Tibial nerve (tissue), 4 donors: Measurements from ENCODE around the gene KLC1. TPM values are rescaled to one million over a fixed set of nuclear protein-coding genes. Genes with fewer than 3 reads are reported as not detected.

ENCODE experiments used
- DNase-seq, 2 donors: peaks; one replicate each; pipeline ENCODE4 v3.0.0-alpha.2; 2019; ENCODE audit warnings: low spot score in 2 of 2
- H3K27ac ChIP-seq, 4 donors: fragments of 200-600 bp; sonication (generic) in 3 of 4; one replicate each; pipeline ENCODE4 v1.5.1; 2017 to 2019; ENCODE audit warnings: mild to moderate bottlenecking in 1 of 4
- H3K27me3 ChIP-seq, 2 donors: fragments of 200-600 bp; sonication (generic) in 1 of 2; one replicate each; pipeline versions ENCODE4 v1.5.1 to v1.6.0; 2017 to 2019
- H3K36me3 ChIP-seq, 3 donors: fragments of 200-600 bp; sonication (generic); one replicate each; pipeline ENCODE4 v1.5.1; 2018 to 2019
- H3K4me1 ChIP-seq, 4 donors: fragments of 200-600 bp; sonication (generic) in 3 of 4; one replicate each; pipeline ENCODE4 v1.5.1; 2017 to 2019
- H3K4me3 ChIP-seq, 4 donors: fragments of 200-600 bp; sonication (generic) in 3 of 4; one replicate each; pipeline ENCODE4 v1.5.1; 2017 to 2019; ENCODE audit warnings: mild to moderate bottlenecking in 1 of 4, moderate library complexity in 1 of 4
- H3K9me3 ChIP-seq, 4 donors: fragments of 200-600 bp; sonication (generic) in 3 of 4; one replicate each; pipeline ENCODE4 v1.5.1; 2017 to 2019
- CTCF ChIP-seq, 5 experiments: fragments of 200-600 bp in 3 of 5; fragments of 450-650 bp in 2 of 5; sonication (generic) in 3 of 5; IDR thresholded peaks; one replicate each; pipeline ENCODE4 v1.5.1; 2016 to 2019; ENCODE audit warnings: antibody characterized with exemption in 5 of 5, mild to moderate bottlenecking in 3 of 5, moderate library complexity in 2 of 5
- EP300 ChIP-seq, 2 donors: sonication (generic); formaldehyde crosslinking; IDR thresholded peaks; one replicate each; pipeline ENCODE4 v1.6.1; 2017; ENCODE audit warnings: antibody characterized with exemption in 2 of 2, mild to moderate bottlenecking in 1 of 2
- POLR2A ChIP-seq, 2 donors: fragments of 450-650 bp; IDR thresholded peaks; one replicate each; pipeline ENCODE4 v1.6.1; 2017; ENCODE audit warnings: antibody characterized with exemption in 2 of 2, mild to moderate bottlenecking in 2 of 2, moderate library complexity in 2 of 2
- WGBS, 2 donors: methylation state at CpG; one replicate each; pipeline ENCODE4 v1.1.5; 2018; 5-methylcytosine and 5-hydroxymethylcytosine counted together
- total RNA-seq, 4 donors: library from RNA; depleted of rRNA; stranded (reverse); fragments of >200 nt; gene quantifications; one replicate each; pipeline ENCODE4 v1.1.0, GENCODE V29; 2016

The KLC1 gene
- total RNA-seq, 4 donors from 2014 or later: 402 to 561 (median 495) TPM

DNA sequence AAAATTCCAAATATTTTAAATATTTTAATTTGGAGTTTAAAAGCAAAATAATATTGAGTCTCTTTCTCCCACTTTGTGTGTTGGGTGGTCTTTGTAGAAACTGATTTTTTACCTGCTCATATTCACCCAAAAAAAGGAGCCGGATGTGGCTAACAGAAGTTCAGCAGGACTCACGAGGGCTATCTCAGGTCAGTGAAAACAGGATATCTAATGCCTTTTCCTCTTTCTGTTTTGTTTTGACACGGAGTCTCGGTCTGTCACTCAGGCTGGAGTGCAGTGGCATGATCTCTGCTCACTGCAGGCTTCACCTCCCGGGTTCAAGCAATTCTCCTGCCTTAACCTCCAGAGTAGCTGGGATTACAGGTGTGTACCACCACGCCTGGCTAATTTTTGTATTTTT lies 35.4 kb upstream of the KLC1 start:
- H3K27ac ChIP-seq: peak overlapping the region; percentile 70 to 96 (median 88)
- 58 to 64% methylated on average over 6 of the region's 6 CpGs for WGBS, 2 donors

DNA sequence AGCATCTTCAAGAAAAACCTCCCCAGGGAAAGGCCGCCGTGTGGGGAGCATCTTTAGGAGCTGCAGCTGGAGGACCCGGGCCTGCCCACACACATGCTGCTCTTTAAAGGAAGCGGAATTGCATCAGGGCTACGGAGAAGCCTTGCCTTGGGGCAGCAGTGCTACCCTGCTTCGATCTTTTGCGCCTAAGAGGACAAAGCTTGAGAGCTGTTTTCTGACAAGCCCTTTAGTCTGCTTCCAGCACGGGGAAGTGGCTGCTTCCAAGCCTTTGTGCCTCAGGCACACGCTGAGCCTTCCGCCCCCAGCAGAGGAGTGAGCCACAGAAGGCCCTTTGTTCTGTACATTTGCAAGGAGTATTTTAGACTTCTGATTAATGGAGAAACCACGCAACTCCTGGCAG lies 34.7 kb upstream of the KLC1 start:
- Histone ChIP-seq H3K4me3 (peak overlapping the region in 1 of 4 donors; percentile 4), H3K4me1 (peaks cover 0 to 46% (median 28%) of the 10 kb centered on the region in 4 donors), H3K27me3 (no peaks in the 10 kb centered on the region), H3K27ac (peak overlapping the region; percentile 70 to 96 (median 88)), H3K36me3 (peaks cover 0 to 16% (median 0%) of the 10 kb centered on the region in 3 donors), H3K9me3 (no peaks in the 10 kb centered on the region)
- TF ChIP-seq EP300 (IDR thresholded peaks at IDR 0.05) (peak; percentile 69 to 93), POLR2A (IDR thresholded peaks at IDR 0.05) (peak in 1 of 2 donors; percentile 35), CTCF (IDR thresholded peaks at IDR 0.05) (no peak)
- WGBS, 2 donors: 31 to 38% methylated on average over 11 of the region's 11 CpGs
- peak; percentile 26 for DNase-seq

More for the DNA sequence above, 35.4 kb upstream of the KLC1 start:
- Histone ChIP-seq H3K9me3 (no peaks in the 10 kb centered on the region), H3K4me3 (no peak overlapping the region), H3K27me3 (no peaks in the 10 kb centered on the region), H3K4me1 (peaks cover 0 to 46% (median 28%) of the 10 kb centered on the region in 4 donors), H3K36me3 (peaks cover 0 to 23% (median 3%) of the 10 kb centered on the region in 3 donors)
- DNase-seq: no peak
- no peak for TF ChIP-seq EP300 (IDR thresholded peaks at IDR 0.05)
- TF ChIP-seq POLR2A (IDR thresholded peaks at IDR 0.05): no peak
- TF ChIP-seq CTCF (IDR thresholded peaks at IDR 0.05): no peak

DNA sequence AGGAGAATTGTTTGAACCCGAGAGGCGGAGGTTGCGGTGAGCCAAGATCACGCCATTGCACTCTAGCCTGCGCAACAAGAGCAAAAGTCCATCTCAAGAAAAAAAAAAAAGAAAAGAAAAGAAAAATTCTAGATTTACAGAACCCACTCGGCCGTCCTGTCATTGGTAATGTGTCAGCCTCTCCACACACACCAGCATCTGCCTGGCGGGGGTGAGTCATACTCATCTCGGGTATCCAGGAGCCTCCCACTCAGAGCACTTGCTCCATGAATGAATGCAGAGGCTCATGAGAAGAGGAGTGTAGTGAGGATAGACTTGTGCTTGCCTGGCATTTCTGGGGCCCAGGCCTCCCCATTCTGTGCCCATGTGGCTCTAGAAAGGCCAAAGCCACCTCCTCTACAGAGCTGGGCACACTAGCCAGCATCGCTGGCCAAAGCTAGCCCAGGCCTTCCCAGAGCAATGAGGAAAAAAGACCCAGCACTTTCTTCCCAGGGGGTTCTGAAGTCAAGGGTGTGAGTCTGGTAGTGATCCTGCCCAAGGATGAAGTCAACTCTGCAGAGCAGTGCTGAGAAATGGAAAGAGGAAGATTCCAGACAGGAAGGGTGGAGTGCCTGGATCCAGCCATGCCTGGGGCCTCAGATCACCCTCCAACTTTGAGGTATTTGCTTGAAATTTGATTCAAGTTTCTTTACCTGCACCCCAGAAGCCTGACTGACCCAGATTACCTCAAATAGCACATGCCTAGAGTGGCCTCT lies 31.2 kb upstream of the KLC1 start:
- no peak for TF ChIP-seq EP300 (IDR thresholded peaks at IDR 0.05)
- no peak for TF ChIP-seq POLR2A (IDR thresholded peaks at IDR 0.05)
- no peak for TF ChIP-seq CTCF (IDR thresholded peaks at IDR 0.05)
- Histone ChIP-seq H3K36me3 (no peaks in the 10 kb centered on the region), H3K4me1 (peaks cover 0 to 46% (median 28%) of the 10 kb centered on the region in 4 donors), H3K4me3 (no peak overlapping the region), H3K27ac (peak overlapping the region in 2 of 4 donors; percentile 50 to 62), H3K9me3 (no peaks in the 10 kb centered on the region), H3K27me3 (no peaks in the 10 kb centered on the region)
- DNase-seq: no peak
- WGBS, 2 donors: 78 to 81% methylated on average over 10 of the region's 10 CpGs

GRCh38 chr14:103600503-103600902 lies 28.5 kb upstream of the KLC1 start:
- WGBS, 2 donors: 92 to 94% methylated on average over 5 of the region's 5 CpGs
- no peak overlapping the region for H3K4me3 ChIP-seq
- H3K27ac ChIP-seq: no peak overlapping the region
- H3K4me1 ChIP-seq: peaks cover 0 to 24% (median 10%) of the 10 kb centered on the region in 4 donors
- no peak for DNase-seq
- TF ChIP-seq CTCF (IDR thresholded peaks at IDR 0.05): no peak
- no peaks in the 10 kb centered on the region for H3K27me3 ChIP-seq
- H3K9me3 ChIP-seq: no peaks in the 10 kb centered on the region
- no peaks in the 10 kb centered on the region for H3K36me3 ChIP-seq

GRCh38 chr14:103604620-103605019 lies 24.4 kb upstream of the KLC1 start:
- no peak for TF ChIP-seq EP300 (IDR thresholded peaks at IDR 0.05)
- TF ChIP-seq CTCF (IDR thresholded peaks at IDR 0.05): no peak
- no peak for TF ChIP-seq POLR2A (IDR thresholded peaks at IDR 0.05)
- no peak for DNase-seq
- H3K27me3 ChIP-seq: no peaks in the 10 kb centered on the region
- H3K4me1 ChIP-seq: peaks cover 0 to 18% (median 9%) of the 10 kb centered on the region in 4 donors
- no peak overlapping the region for H3K27ac ChIP-seq
- no peaks in the 10 kb centered on the region for H3K9me3 ChIP-seq
- no peaks in the 10 kb centered on the region for H3K36me3 ChIP-seq
- 86 to 92% methylated on average over 4 to 5 of the region's 5 CpGs for WGBS, 2 donors
- H3K4me3 ChIP-seq: no peak overlapping the region
